Osteoblast (primary cell): ENCODE results near the gene ADARB1. TPM values are rescaled to one million over a fixed set of nuclear protein-coding genes. Genes with fewer than 3 reads are reported as not detected.

ENCODE experiments used
- DNase-seq: peaks from one replicate; pipeline ENCODE4 v3.0.0; 2011; ENCODE audit warnings: low spot score, mixed read lengths; ENCODE audit not compliant: insufficient read length; ENCODE audit errors: missing footprints
- H2AFZ ChIP-seq: 2 replicates; pipeline ENCODE4 v1.6.0; 2011; ENCODE audit warnings: mild to moderate bottlenecking, low read length
- H3K27ac ChIP-seq: 2 replicates; pipeline ENCODE4 v1.5.1; 2011; ENCODE audit warnings: mild to moderate bottlenecking, low read depth, low read length, moderate library complexity
- H3K27me3 ChIP-seq: 2 replicates; pipeline ENCODE4 v1.6.0; 2012; ENCODE audit warnings: mild to moderate bottlenecking, control low read depth, inconsistent platforms, low read length, moderate library complexity; ENCODE audit not compliant: insufficient read depth
- H3K36me3 ChIP-seq: 2 replicates; pipeline ENCODE4 v1.5.1; 2011; ENCODE audit warnings: mild to moderate bottlenecking, low read length, control low read depth, moderate library complexity; ENCODE audit not compliant: insufficient read depth
- H3K4me1 ChIP-seq: 2 replicates; pipeline ENCODE4 v1.5.1; 2011; ENCODE audit warnings: mild to moderate bottlenecking, low read length, control low read depth, moderate library complexity; ENCODE audit not compliant: insufficient read depth
- H3K4me2 ChIP-seq: 2 replicates; pipeline ENCODE4 v1.6.0; 2011; ENCODE audit warnings: mild to moderate bottlenecking, low read length; ENCODE audit not compliant: insufficient read depth
- H3K4me3 ChIP-seq: fragments of 200-600 bp; sonication (generic); 3 replicates; pipeline ENCODE4 v1.5.1; 2012; ENCODE audit warnings: mild to moderate bottlenecking, low read length, inconsistent platforms; ENCODE audit not compliant: insufficient read depth
- H3K79me2 ChIP-seq: 2 replicates; pipeline ENCODE4 v1.6.0; 2012; ENCODE audit warnings: mild to moderate bottlenecking, low read length, control low read depth, inconsistent platforms; ENCODE audit not compliant: insufficient read depth
- H3K9me3 ChIP-seq: 2 replicates; pipeline ENCODE4 v1.5.1; 2011; ENCODE audit warnings: low read depth, low read length, control low read depth
- H4K20me1 ChIP-seq: 2 replicates; pipeline ENCODE4 v1.6.0; 2012; ENCODE audit warnings: mild to moderate bottlenecking, low read length, control low read depth; ENCODE audit not compliant: insufficient read depth
- CTCF ChIP-seq: IDR thresholded peaks from 2 replicates; pipeline ENCODE4 v1.5.1; 2011; ENCODE audit warnings: mild to moderate bottlenecking, low read depth, low read length, moderate library complexity; ENCODE audit errors: extremely low read depth
- total RNA-seq: library from RNA; depleted of rRNA; stranded (reverse); fragments of >200 nt; gene quantifications from 2 replicates; pipeline ENCODE4 v1.2.3, GENCODE V29; 2012

Gene ADARB1
- total RNA-seq, 1 donor: 19.5 TPM

- peaks cover 12% of the 10 kb centered on the region for H3K4me1 ChIP-seq
- no peak overlapping the region for H3K27ac ChIP-seq
- no peak overlapping the region for H3K4me2 ChIP-seq
- no peak overlapping the region for H3K4me3 ChIP-seq
- no peak overlapping the region for H2AFZ ChIP-seq
- H4K20me1 ChIP-seq: peaks cover 46% of the 10 kb centered on the region
- no peaks in the 10 kb centered on the region for H3K9me3 ChIP-seq
- no peak for TF ChIP-seq CTCF
- no peaks in the 10 kb centered on the region for H3K27me3 ChIP-seq
- no peak for DNase-seq
- peaks cover 90% of the 10 kb centered on the region for H3K79me2 ChIP-seq
- peaks cover 5% of the 10 kb centered on the region for H3K36me3 ChIP-seq
Measured at GRCh38 chr21:45085700-45086099, 11.3 kb downstream of the ADARB1 start.

GRCh38 chr21:45086337-45086958 is 12.1 kb downstream of the ADARB1 start:
- H3K4me3 ChIP-seq: no peak overlapping the region
- DNase-seq: no peak
- TF ChIP-seq CTCF: no peak
- H3K9me3 ChIP-seq: no peaks in the 10 kb centered on the region
- H3K36me3 ChIP-seq: peaks cover 5% of the 10 kb centered on the region
- peaks cover 41% of the 10 kb centered on the region for H4K20me1 ChIP-seq
- peaks cover 87% of the 10 kb centered on the region for H3K79me2 ChIP-seq
- H3K27me3 ChIP-seq: no peaks in the 10 kb centered on the region
- H2AFZ ChIP-seq: no peak overlapping the region
- H3K27ac ChIP-seq: no peak overlapping the region
- peaks cover 6% of the 10 kb centered on the region for H3K4me1 ChIP-seq
- no peak overlapping the region for H3K4me2 ChIP-seq

GRCh38 chr21:45087022-45087823 is 12.8 kb downstream of the ADARB1 start:
- H3K9me3 ChIP-seq: no peaks in the 10 kb centered on the region
- peaks cover 11% of the 10 kb centered on the region for H3K4me1 ChIP-seq
- TF ChIP-seq CTCF: no peak
- H3K4me2 ChIP-seq: no peak overlapping the region
- H3K36me3 ChIP-seq: peaks cover 5% of the 10 kb centered on the region
- H3K79me2 ChIP-seq: peaks cover 85% of the 10 kb centered on the region
- no peak overlapping the region for H2AFZ ChIP-seq
- no peak overlapping the region for H3K27ac ChIP-seq
- H3K4me3 ChIP-seq: no peak overlapping the region
- H4K20me1 ChIP-seq: peaks cover 35% of the 10 kb centered on the region
- no peak for DNase-seq
- no peaks in the 10 kb centered on the region for H3K27me3 ChIP-seq

GRCh38 chr21:45088116-45088515 is 13.7 kb downstream of the ADARB1 start:
- Histone ChIP-seq H2AFZ (no peak overlapping the region), H3K79me2 (peaks cover 79% of the 10 kb centered on the region), H3K9me3 (no peaks in the 10 kb centered on the region), H4K20me1 (peaks cover 35% of the 10 kb centered on the region), H3K4me2 (no peak overlapping the region), H3K27me3 (no peaks in the 10 kb centered on the region), H3K4me1 (peaks cover 11% of the 10 kb centered on the region), H3K36me3 (peaks cover under 1% of the 10 kb centered on the region), H3K27ac (no peak overlapping the region), H3K4me3 (no peak overlapping the region)
- TF ChIP-seq CTCF: no peak
- no peak for DNase-seq
